AML-193 (cell line): ENCODE results near the gene NOTCH1.
A peak's percentile ranks its signal among the peaks of the same experiment; 100 is the strongest.
"Not testable (repeated sequence)": the region's sequence is repeated elsewhere in the genome, so short reads cannot be mapped to it uniquely, and the experiment has no call there.

Experiments used
- DNase-seq, 2 experiments: peaks; one replicate each; lab custom pipeline; 2025; lab: John Stamatoyannopoulos, UW

The NOTCH1 gene

DNA sequence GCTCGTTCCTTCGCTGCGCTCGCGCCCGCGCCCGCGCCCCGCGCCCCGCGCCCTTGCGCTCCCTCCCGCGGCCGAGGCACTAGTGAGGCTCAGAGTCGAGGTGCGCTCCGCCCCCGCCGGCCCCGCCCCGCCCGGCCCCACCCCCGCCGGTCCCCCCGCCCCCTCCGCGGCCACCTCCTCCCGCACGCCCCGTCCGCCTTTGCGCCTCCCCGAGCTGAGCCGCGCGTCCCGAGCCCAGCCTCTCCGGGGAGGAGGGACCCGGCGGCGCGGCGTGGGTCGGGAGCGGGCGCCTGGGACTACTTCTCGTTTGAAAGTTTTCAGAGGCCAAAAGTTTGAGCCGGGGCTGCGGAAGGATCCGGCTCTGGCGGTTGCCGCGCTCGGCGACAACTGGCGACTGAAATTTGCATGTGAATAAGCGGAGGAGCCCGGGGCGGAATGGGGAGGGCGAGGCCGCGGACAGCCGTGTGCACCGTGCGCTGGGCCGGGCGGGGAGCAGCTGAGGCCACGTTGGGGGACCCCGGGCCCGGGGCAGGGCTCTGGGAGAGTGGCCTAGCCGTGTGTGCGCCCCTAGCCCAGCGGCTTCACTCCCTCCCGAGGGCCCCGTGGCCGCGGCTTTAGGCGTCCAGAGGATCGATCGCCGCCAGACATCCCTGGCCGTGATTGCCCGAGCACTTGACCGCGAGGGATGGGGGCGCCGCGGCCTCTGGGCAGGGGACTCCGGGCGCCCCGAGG, at the start of gene NOTCH1:
Gene NOTCH1, minus strand, starts transcription at position 84 of the 732 bp plus-strand sequence. CDS start 262 bp downstream, outside the sequence.
- peak; percentile 76 to 86 for DNase-seq

DNA sequence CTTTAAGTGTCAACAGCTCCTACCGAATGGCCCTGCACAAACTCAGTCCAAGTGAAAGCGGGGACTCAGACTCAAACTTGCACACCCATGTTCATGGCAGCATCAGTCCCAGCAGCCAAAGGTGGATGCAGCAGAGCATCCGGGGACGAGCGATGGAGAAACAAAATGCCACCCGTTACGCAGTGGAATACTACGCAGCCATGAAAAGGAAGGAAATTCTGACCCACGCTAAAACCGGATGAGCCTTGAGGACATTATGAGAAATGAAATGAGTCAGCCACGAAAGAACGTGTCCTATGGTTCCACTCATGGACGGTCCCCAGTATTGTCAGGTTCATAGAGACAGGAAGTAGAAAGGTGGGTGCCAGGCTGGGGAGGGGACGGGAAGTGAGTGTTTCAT, 48.6 kb upstream of the NOTCH1 start:
- no peak for DNase-seq

DNA sequence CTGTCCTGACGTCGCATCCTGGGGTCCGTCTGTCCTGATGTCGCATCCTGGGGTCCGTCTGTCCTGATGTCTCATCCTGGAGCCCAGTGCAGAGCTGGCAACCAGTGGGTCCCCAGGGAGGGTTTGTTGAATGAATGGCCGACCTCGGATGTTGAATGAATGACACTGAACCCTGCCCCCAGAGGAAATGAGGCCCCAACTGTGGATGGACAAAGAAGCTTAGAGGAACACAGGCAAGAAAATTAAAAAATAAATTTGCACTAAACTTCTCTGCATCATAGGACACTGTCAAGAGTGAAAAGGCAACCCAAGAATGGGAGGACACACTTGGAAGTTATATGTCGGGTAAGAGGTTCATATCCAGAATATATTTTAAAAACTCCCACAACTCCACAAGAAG, 47.7 kb upstream of the NOTCH1 start:
- DNase-seq: no peak

DNA sequence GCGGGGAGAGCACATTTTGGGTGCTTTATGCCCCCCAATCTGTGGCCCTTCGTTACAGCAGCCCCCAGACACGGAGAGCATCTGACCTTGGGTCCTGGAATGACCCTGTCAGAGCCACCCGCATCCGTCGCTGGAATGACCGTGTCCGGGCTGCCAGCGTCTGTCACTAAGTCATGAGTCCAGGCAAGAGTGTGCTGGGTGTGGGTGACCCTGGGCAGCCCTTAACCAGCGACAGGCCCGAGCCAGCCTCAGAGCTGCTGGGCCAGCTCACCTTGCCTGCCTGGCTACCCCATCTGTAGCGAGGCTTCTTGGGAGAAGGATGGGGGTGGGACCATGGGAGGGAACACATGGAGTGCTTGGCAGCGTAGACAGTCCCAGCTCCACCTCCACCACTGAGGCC, 46.8 kb upstream of the NOTCH1 start:
- DNase-seq: no peak

DNA sequence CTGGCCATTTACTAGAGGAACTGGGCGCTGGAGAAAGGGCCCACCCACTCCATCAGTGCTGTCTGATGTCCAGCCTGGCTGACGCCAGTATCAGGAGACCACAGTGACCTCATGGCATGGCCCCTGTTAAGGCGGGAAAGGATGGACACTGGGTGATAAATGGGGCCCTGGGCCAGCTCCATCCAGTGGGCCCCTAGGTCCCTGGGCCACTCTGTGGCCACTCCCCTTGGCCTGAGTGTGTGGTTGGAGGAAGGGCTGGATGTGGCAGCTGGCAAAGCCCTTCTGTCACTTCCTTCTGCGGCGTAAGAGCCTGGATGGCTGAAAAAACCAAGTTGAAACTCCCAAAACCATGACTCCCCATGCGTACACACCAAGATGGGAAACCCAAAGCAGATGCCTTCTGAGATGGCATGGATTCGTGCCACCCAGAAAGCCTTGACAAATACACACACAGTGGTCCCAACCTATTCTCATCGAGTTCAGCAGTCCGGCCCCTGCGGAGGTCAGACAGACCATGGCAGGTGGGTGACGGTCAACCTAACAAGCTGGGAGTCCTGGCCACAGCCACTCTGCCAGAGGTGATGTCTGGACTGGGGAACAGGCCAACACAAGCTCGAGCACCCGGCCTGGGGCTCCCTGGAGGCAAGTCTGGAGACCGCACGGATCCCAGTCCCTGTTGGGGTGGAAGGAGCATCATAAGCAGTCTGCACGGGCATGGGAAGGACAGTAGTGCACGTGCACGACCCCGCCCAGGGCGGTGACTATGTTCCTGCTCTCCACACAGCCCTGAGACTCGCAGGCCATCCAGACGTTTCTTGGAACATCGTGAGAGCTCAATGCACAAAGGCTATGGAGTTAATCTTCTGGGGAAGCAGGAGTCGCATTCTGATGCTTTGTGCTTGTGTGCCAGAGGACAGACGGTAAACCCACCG, 45.2 kb upstream of the NOTCH1 start:
- DNase-seq: no peak

DNA sequence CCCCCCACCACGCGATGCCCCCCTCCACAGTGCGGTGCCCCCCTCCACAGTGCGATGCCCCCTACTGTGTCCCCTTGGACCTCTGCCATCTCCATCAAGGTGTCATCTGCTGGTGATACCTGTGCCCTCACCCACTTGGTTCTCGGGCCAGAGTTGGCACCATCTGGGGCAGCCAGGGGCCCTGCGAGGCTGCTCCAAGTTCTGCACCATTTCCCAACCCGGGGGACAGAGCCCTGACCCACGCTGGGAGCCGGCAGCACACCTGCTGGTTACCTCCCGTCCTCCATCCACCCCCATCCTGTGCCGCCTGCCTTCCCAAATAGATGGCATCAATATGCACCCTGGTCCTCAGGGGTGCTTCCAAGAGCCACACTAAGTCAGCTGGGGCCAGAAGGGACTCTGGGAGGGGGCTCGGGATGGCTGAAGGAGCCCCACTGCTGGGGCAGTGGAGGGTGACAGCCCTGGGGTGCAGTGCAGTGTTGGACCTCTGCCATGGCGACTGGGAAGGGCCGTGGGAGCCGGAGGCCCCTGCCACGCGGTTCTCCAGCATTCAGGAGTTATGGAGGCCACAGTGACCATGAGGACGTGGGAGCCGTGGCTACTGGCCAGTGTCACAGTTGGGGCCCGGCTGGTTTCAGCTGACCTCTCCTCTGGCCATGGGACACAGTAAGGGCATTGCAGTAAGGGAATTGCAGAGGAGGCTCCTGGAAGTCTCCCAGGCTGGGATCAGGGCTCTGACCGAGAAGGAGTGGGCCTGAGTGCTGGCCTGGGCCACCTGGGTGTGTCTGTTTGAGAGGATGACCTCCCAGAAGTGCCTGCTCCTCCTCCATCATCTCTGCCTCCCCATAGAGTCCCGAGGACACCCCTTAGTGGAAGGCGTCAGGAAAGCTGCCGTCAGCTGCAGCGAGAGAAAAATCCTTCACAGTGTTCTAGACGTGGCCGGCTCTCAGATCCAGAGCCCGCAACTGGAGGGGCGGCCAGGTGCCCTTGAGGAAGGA, 44.2 kb upstream of the NOTCH1 start:
- DNase-seq: no peak

DNA sequence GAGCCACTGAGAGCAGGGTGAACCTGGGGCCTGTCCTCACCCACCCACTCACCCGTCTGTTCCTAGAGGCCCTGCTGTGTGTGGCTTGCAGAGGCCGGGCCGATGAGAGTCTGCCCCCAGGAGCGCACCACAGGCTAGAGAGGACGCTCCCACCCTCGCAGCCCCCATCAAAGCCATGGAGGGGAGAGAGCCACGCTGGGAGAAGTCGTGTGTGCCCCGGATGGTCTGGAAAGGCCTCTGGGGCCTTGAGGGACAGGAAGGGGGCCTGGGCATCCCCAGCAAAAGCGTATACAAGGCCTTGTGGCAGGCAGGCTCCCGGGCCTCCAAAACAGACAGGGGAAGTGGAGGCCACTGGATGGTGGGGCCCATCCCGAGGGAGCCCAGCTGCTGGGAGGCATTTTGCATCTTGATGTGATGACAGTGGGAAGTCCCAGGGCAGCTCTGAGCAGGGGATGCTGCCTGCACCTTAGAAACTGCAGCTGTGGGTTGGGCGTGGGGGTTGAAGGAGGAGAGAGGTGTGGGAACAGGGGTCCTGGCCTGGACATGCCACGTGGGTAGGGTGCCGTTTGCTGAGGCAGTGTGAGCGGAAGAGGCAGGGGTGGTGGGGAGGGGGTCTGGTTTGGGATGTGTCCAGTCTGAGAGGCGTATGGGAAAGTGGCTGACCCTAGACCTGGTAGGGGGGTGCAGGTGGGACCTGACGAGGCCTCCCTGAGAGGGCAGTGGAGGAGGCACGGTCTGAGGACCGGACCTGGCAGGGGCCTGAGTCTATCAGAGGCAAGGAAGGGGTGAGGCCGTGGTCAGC, 43.0 kb upstream of the NOTCH1 start:
- no peak for DNase-seq

DNA sequence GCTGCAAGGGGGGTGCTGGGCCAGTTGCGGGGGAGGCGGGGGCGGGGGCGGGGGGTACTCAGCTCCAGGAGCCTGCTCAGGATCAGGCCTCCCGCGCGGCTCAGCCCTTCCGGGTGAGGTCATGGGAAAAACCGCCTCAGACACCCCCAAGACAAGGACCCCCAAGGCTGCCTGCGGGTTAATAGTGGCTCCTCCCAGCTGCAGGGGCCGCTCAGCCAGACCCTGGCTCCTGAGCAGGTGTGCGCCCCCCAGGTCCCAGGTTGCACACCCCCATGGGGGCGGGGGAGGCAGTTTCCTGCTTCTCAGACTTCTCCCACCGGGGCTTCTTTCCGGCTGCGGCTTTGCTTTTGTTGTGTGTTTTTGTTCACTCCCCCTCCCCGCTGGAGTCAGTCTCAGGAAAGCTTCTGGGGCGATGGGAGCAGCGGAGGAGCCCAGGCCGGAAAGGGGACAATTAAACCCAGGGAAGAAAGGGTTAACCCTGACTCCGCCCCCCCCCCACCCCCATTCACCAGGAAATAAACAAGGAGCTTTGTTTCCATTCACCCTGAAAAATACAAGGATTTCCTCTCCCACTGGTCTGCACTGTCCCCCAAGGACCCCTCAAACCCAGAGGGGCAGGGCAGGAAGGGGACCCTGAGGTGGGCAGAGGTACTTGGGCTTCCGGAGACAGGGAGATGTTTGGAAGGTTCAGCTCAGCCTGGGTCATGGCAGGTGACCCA, 42.3 kb upstream of the NOTCH1 start:
- no peak for DNase-seq

DNA sequence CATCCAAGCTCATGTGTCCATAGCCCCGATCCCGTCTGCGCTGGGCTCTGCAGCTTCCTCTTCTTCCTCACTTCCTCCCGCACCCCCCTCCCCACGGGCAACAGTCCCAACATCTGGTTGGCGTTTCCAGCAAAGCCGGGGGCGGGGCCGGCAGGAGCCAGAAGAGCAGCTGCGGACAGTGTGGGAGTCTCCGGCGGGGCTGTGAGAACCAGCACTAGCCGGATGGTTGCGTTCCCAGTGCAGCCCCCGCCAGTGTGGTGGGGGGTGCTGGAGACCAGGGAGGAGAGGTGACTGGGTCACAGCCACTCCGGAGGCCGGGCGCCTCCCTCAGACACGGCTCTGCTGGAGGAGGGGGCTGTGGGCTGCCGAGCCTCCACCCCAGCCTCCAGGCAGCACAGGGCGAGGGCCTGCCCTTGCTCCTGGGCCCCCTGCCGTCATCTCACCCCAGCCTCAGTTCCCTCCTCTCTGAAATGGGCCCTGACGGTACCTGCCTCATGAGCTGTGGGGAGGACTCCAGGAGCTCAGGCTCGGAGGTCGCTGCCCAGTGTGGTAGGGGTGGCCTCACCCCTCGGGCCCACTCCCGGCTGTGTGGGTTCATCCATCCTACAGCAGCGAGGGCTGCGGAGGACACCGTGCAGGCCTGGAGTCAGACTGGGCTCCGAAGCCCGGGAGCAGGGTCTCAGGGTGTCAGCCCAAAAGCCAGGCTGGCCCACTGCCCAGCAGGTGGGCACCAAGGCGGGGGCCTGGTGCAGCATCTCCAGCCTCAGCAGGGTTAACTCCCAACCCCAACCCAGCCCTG, 41.5 kb upstream of the NOTCH1 start:
- peak; percentile 57 to 64 for DNase-seq

DNA sequence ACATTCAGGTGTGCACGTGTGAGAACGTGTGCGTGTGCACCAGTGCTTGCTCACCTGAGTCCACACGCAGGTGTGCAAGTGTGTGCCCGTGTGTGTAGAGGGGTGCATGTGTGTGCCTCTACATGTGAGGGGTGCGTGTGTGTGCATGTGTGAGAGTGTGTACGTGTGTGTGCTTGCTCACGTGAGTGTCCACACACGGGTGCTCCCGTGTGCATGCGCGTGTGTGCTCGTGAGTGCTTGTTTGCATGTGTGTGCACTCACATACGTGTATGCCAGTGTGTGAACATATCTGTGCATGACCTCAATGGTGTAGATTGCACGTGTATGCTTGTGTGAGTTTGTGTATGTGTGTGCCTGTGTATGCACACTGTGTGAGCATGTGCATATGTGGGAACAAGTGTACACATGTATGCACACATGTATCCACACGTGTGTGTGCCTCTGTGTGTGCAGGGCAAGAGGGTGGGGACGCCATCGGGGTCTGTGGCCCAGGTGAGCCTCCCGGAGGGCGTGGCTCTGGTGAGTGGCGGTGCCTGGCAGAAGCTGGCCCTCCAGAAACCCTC, 40.6 kb upstream of the NOTCH1 start:
- no peak for DNase-seq

DNA sequence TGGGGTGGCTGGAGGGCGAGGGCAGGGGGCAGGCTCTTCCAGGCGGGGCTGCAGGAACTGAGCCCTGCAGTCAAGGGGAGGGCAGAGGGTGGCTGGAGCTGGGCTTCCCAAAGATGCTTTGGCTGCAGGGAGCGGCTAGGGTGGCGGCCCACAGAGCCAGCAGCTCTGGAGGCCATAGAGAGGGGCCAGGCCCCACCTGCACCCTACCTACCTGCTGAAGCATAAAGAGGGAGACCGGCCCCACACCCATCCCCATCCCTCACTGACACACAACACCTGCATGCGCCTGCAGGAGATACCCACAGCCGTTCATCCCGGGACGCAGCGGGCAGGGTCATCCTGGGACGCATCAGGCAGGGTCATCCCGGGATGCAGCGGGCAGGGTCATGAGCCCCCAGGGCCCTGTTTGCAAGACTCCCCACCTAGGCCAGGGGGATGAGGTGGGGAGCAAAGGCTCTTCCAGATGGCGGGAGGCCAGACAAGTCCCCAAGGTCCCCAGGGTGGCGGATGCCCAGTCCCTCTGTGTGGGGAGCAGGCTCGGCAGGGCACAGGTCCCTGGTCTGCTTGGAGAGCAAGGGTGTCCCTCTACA, 39.8 kb upstream of the NOTCH1 start:
- DNase-seq: no peak

DNA sequence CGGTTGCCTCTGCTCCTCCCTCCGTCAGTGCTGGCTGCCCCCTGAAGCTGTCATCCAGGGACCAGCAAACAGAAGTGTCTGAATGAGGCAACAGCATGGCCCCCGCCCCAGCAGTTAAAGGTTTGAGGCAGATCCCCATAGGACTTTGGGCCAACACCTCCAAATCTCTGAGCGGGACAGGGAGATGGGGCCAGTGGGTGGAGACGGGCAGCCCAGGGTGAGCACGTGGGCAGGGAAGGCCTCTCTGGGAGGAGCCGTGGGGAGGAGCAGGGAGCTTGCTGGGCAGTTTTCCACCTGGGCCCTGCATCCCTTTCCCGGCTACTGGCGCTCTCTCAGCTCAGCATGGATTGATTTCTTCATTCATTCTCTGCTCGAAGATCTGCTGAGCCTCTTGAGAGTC, 39.1 kb upstream of the NOTCH1 start:
- DNase-seq: no peak

DNA sequence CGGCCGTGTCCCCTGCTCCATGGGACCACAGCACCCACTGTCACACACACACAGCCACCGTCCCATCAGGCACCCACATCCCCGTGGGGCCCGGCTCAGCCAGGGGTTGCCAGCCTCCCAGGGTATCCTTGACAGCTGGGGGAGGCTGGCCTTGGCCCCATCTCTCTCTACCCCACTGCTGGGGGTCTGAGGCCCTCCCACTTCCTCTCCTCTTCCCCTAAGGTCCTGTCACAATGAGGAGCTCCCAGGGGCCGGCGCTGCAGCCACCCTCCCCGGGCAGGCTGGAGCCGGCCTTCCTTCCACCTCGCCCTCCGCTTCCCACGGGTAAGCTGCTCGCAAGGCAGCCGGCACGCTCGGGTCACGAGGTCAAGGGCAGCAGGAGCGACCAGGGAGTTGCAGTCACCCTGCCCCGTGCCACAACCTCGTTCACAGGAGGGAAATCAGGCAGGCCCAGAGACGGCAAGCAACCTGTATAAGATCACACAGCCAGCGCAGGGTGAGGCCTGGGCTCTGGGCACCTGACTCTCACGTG, 38.6 kb upstream of the NOTCH1 start:
- no peak for DNase-seq

DNA sequence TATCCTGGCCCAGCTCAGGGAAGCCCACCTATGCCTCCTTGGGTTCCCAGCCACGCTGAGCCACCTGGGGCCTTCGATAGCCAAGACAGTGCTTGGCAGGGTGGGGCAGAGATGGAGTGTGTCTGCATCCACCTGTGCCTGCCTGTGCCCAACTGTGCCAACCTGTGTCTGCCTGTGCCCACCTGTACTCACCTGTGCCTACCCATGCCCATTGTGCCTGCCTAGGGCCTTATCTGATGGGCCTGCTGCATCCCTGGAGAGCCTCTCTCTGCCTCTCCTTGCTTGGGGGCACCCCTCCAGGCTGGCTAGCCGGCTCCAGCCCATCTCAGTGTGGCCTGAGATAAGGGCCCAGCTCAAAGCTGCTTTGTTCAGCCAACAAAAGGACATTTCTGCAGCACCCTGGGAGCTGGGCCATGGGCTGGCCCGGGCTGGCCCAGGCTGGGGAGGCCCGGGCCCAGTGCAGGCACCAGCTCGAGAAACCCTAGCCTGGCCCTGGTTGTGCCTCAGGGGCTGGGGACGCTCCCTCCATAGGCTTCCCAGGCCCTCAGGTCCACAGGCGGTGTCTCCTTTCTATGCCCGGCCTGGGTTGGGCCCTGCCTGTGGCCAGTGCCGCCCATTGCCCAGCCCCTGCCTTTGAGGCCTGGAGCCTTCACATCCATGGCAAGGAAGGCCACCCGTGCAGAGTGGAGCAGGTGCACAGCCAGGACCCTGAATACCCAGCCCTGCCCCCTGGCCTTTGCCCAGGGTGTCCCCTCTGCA, 37.3 kb upstream of the NOTCH1 start:
- DNase-seq: no peak

DNA sequence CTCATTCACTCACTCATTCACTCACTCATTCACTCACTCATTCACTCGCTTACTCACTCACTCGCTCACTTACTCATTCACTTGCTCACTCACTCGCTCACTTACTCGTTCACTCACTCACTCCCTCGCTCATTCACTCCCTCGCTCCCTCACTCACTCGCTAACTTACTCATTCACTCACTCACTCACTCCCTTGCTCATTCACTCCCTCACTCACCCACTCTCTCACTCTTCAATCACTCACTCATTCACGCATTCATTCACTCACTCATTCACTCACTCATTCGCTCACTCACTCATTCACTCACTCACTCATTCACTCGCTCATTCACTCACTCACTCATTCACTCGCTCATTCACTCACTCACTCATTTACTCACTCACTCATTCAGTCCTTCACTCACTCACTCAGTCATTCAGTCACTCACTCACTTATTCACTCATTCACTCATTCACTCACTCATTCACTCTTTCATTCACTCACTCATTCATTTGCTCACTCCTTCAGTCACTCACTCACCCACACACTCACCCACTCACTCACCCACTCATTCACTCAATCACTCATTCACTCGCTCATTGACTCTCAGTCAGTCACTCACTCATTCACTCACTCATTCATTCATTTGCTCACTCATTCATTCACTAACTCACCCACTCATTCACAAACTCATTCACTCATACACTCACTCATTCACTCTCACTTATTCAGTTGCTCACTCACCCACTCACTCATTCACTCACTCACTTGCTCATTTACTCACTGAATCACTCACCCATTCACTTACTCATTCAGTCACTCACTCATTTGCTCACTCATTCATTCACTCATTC, 36.0 kb upstream of the NOTCH1 start:
- DNase-seq: no peak

DNA sequence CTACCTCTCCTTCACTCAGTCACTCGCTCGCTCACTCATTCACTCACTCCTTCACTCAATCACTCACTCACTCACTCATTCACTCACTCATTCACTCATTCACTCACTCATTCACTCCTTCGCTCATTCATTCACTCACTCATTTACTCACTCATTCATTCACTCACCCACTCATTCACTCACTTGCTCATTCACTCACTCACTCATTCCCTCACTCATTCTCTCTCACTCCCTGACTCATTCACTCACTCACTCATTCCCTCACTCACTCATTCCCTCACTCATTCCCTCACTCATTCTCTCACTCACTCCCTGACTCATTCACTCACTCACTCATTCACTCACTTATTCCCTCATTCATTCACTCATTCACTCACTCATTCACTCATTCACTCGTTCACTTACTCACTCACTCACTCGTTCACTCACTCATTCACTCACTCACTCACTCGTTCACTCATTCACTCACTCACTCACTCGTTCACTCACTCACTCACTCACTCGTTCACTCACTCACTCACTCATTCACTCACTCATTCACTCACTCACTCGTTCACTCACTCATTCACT, 33.9 kb upstream of the NOTCH1 start:
- DNase-seq: not testable (repeated sequence)
